LNCaP clone FGC (cell line): ENCODE measurements around the gene SLC16A5.
A peak's percentile ranks its signal among the peaks of the same experiment; 100 is the strongest.

ENCODE experiments used
- DNase-seq: peaks from one replicate; pipeline ENCODE4 v3.0.0-alpha.2; 2011; ENCODE audit warnings: low read depth
- H3K4me3 ChIP-seq: 2 replicates; pipeline ENCODE4 v1.5.1; 2011; ENCODE audit warnings: mild to moderate bottlenecking, low read depth, low read length, control low read depth
- CTCF ChIP-seq: IDR thresholded peaks from 2 replicates; pipeline ENCODE4 v1.5.1; 2012; ENCODE audit warnings: mild to moderate bottlenecking; ENCODE audit not compliant: control insufficient read depth, insufficient read depth; ENCODE audit errors: extremely low read depth

Gene SLC16A5

GRCh38 chr17:75108193-75108592 lies 20.4 kb downstream of the SLC16A5 start:
- no peak overlapping the region for H3K4me3 ChIP-seq
- DNase-seq: no peak
- TF ChIP-seq CTCF: no peak

- no peak for TF ChIP-seq CTCF
- DNase-seq: no peak
- H3K4me3 ChIP-seq: peak overlapping the region; percentile 80
Observed at GRCh38 chr17:75109046-75109406, 21.3 kb downstream of the SLC16A5 start.

- TF ChIP-seq CTCF: no peak
- no peak for DNase-seq
- H3K4me3 ChIP-seq: peak within 1 kb of the TSS; percentile 80
Observed at GRCh38 chr17:75109407-75110233, 21.9 kb downstream of the SLC16A5 start, which contains the start of gene ARMC7. ARMC7 (plus strand) TSS chr17:75109969; CDS start chr17:75110289, 320 bp downstream.

- no peak for DNase-seq
- TF ChIP-seq CTCF: no peak
- H3K4me3 ChIP-seq: peak overlapping the region; percentile 80
Observed at GRCh38 chr17:75110234-75110937, 22.6 kb downstream of the SLC16A5 start.

- DNase-seq: no peak
- no peak overlapping the region for H3K4me3 ChIP-seq
- no peak for TF ChIP-seq CTCF
Observed at GRCh38 chr17:75111777-75112335, 24.1 kb downstream of the SLC16A5 start.

GRCh38 chr17:75113798-75114551 lies 26.2 kb downstream of the SLC16A5 start:
- H3K4me3 ChIP-seq: peak overlapping the region; percentile 11; the same call in 1 of the 2 replicates
- DNase-seq: peak; percentile 64
- TF ChIP-seq CTCF: peak; percentile 88
